Measurements from ENCODE around the gene CRBN.

The CRBN gene

GRCh38 chr3:3192286-3192675 is 12.8 kb upstream of the CRBN start:
- ChIA-PET POLR2A (ENCODE audit: low non-redundant PET) (no interaction called here), CTCF (no interaction called here)
- no peak for DNase-seq (ENCODE audit: low spot score)
- H3K27ac ChIP-seq = no peak overlapping the region
- TF ChIP-seq, protein P1, sequence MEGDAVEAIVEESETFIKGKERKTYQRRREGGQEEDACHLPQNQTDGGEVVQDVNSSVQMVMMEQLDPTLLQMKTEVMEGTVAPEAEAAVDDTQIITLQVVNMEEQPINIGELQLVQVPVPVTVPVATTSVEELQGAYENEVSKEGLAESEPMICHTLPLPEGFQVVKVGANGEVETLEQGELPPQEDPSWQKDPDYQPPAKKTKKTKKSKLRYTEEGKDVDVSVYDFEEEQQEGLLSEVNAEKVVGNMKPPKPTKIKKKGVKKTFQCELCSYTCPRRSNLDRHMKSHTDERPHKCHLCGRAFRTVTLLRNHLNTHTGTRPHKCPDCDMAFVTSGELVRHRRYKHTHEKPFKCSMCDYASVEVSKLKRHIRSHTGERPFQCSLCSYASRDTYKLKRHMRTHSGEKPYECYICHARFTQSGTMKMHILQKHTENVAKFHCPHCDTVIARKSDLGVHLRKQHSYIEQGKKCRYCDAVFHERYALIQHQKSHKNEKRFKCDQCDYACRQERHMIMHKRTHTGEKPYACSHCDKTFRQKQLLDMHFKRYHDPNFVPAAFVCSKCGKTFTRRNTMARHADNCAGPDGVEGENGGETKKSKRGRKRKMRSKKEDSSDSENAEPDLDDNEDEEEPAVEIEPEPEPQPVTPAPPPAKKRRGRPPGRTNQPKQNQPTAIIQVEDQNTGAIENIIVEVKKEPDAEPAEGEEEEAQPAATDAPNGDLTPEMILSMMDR (conservative IDR thresholded peaks at IDR 0.05; ENCODE audit: low read depth) = no peak

DNA sequence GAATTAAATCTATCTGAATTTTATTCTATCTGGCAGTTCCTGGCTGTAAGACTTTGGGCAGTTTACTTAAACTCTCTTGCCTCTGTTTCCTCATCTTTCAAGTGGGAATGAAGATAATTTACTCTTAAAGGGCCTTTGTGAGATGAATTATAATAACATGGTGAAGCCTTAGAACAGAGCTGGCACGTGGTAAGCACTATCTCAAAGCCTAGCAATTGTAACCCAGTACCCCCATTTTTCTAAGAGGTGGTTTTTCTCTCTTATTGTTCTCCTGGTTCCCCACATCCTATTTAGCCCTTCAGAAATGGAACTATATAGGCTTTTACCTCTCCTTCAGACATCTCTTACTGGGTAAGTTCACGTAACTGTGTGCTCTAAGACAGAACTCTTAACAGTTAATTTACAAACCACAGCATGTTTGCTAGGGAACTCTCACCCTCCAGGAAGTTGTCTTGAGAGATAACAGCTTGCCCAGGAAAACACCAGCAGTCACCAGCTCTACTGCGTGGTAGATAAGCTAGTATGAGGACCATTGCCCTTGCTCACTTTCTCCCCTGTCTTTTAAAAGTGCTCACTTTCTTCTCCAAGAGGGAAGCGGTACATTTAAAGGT is 12.3 kb upstream of the CRBN start:
- TF ChIP-seq, protein P1 (conservative IDR thresholded peaks at IDR 0.05; ENCODE audit: low read depth) = no peak
- POLR2A ChIA-PET (ENCODE audit: low non-redundant PET) = no interaction called here
- no peak for DNase-seq (ENCODE audit: low spot score)
- CTCF ChIA-PET = no interaction called here
- H3K27ac ChIP-seq = no peak overlapping the region

DNA sequence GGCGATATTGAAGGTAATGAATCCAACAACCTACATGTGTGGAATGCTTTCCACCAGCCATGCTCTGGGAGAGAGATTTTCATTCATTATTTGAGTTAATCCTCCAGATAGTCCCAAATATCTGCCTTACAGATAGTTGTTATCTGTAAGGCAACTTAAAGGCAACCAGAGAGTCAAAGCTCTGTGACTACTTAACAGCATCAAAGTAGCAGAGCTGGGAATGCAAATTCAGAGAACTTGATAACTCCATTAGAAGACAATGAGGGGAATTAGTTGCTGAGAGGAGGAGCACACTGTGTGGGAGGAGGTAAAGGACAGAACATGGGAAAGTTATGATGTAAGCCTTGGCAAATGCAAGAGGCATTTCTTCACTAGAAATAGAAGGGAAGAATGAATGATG is 10.5 kb upstream of the CRBN start:
- DNase-seq (ENCODE audit: low spot score) = no peak
- ChIA-PET POLR2A (ENCODE audit: low non-redundant PET) (no interaction called here), CTCF (no interaction called here)
- no peak overlapping the region for H3K27ac ChIP-seq
- TF ChIP-seq, protein P1 (conservative IDR thresholded peaks at IDR 0.05; ENCODE audit: low read depth) = no peak

GRCh38 chr3:3189102-3189727 is 9.7 kb upstream of the CRBN start:
- TF ChIP-seq, protein P1 (conservative IDR thresholded peaks at IDR 0.05; ENCODE audit: low read depth) = no peak
- ChIA-PET POLR2A (ENCODE audit: low non-redundant PET) (no interaction called here), CTCF (no interaction called here)
- H3K27ac ChIP-seq = no peak overlapping the region
- no peak for DNase-seq (ENCODE audit: low spot score)

DNA sequence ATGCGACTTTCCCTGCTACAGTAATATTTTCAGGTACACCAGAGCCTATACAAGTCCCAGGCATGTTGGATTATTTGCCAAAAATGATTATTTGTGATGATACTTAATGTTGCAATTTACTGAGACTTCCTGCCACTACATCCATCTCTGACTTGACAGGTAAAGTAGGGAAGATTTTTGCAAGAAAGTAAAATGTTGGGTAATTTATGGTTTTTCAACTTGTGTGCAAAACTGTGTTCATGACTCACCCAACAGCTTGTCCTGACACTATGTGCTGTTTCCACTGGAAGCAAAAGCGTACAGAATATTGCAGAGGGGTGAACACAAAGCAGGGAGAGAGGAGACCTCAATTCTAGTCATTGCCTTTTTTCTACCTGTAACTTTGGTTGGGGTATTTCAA is 5.4 kb upstream of the CRBN start:
- TF ChIP-seq, protein P1 (conservative IDR thresholded peaks at IDR 0.05; ENCODE audit: low read depth) = no peak
- ChIA-PET CTCF (no interaction called here), POLR2A (ENCODE audit: low non-redundant PET) (no interaction called here)
- no peak for DNase-seq (ENCODE audit: low spot score)
- no peak overlapping the region for H3K27ac ChIP-seq

DNA sequence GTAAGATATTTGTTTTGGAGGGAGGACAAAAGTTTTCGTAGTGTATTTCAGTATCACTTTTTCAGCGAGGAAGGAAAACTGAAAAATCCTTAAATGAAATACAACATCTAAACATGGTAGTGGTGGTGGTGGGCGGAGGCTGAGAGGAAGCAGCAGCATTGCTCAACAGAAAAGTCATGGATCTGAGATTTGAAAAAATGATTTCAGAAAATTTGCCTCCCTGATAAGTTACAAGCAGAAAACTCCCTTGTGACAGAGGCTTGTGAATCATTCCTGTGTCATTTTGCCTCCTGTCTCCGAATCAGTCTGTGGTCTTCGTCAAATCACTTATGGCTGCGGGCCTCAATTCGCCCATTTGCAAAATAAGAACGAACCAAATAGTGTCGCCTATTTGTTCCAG is 965 bp upstream of the CRBN start:
- CTCF ChIA-PET = no interaction called here
- TF ChIP-seq, protein P1 (conservative IDR thresholded peaks at IDR 0.05; ENCODE audit: low read depth) = no peak
- POLR2A ChIA-PET (ENCODE audit: low non-redundant PET) = no interaction called here
- DNase-seq (ENCODE audit: low spot score) = no peak
- no peak overlapping the region for H3K27ac ChIP-seq

Data from RWPE1 (cell line).